Measurements from ENCODE around the gene AMPD3. TPM values are rescaled to one million over a fixed set of nuclear protein-coding genes. Genes with fewer than 3 reads are reported as not detected.

The AMPD3 gene
- total RNA-seq, 2 donors from 2014 or later, result 10.9 to 11.3 TPM

- no peaks in the 10 kb centered on the region for H3K36me3 Mint-ChIP-seq
- no peak overlapping the region for H3K4me3 Mint-ChIP-seq
- H3K27me3 Mint-ChIP-seq, result peaks cover under 1 to 3% of the 10 kb centered on the region in 2 donors
- peaks cover 12 to 13% of the 10 kb centered on the region in 2 donors for H3K4me1 Mint-ChIP-seq (ENCODE audit: low read depth in 2 of 2)
- ATAC-seq, result no peak
- DNase-seq (ENCODE audit: low spot score), result no peak
- no peaks in the 10 kb centered on the region for H3K9me3 Mint-ChIP-seq
- H3K27ac Mint-ChIP-seq, result no peak overlapping the region
These were observed 87.7 kb downstream of the AMPD3 start for GRCh38 chr11:10542776-10543175.

GRCh38 chr11:10543782-10544181 is 88.7 kb downstream of the AMPD3 start:
- Mint-ChIP-seq H3K9me3 (no peaks in the 10 kb centered on the region), H3K36me3 (no peaks in the 10 kb centered on the region), H3K27me3 (peaks cover 10 to 11% of the 10 kb centered on the region in 2 donors), H3K27ac (no peak overlapping the region), H3K4me3 (no peak overlapping the region), H3K4me1 (ENCODE audit: low read depth in 2 of 2) (peaks cover 12 to 13% of the 10 kb centered on the region in 2 donors)
- DNase-seq (ENCODE audit: low spot score) (no peak), ATAC-seq (no peak)

- no peak for ATAC-seq
- H3K36me3 Mint-ChIP-seq, result no peaks in the 10 kb centered on the region
These were observed 89.7 kb downstream of the AMPD3 start for GRCh38 chr11:10544491-10545465.

GRCh38 chr11:10550503-10551289 is 95.6 kb downstream of the AMPD3 start:
- H3K36me3 Mint-ChIP-seq, result no peaks in the 10 kb centered on the region
- no peak overlapping the region for H3K4me3 Mint-ChIP-seq
- H3K27ac Mint-ChIP-seq, result no peak overlapping the region
- ATAC-seq, result no peak
- DNase-seq (ENCODE audit: low spot score), result no peak
- no peaks in the 10 kb centered on the region for H3K4me1 Mint-ChIP-seq (ENCODE audit: low read depth in 2 of 2)
- no peaks in the 10 kb centered on the region for H3K9me3 Mint-ChIP-seq
- peaks cover 16 to 38% of the 10 kb centered on the region in 2 donors for H3K27me3 Mint-ChIP-seq

More at GRCh38 chr11:10544491-10545465, 89.7 kb downstream of the AMPD3 start:
- Mint-ChIP-seq H3K9me3 (no peaks in the 10 kb centered on the region), H3K4me1 (ENCODE audit: low read depth in 2 of 2) (peaks cover 10% of the 10 kb centered on the region in 2 donors), H3K4me3 (no peak overlapping the region), H3K27ac (no peak overlapping the region), H3K27me3 (peaks cover 10 to 21% of the 10 kb centered on the region in 2 donors)
- DNase-seq (ENCODE audit: low spot score), result no peak

GRCh38 chr11:10551290-10551592 is 96.2 kb downstream of the AMPD3 start:
- H3K36me3 Mint-ChIP-seq, result no peaks in the 10 kb centered on the region
- H3K4me3 Mint-ChIP-seq, result no peak overlapping the region
- no peaks in the 10 kb centered on the region for H3K9me3 Mint-ChIP-seq
- no peak overlapping the region for H3K27ac Mint-ChIP-seq
- DNase-seq (ENCODE audit: low spot score), result no peak
- peaks cover 16 to 38% of the 10 kb centered on the region in 2 donors for H3K27me3 Mint-ChIP-seq
- no peaks in the 10 kb centered on the region for H3K4me1 Mint-ChIP-seq (ENCODE audit: low read depth in 2 of 2)
- ATAC-seq, result no peak

GRCh38 chr11:10551845-10552352 is 96.8 kb downstream of the AMPD3 start:
- no peak overlapping the region for H3K4me3 Mint-ChIP-seq
- no peaks in the 10 kb centered on the region for H3K9me3 Mint-ChIP-seq
- ATAC-seq, result no peak
- DNase-seq (ENCODE audit: low spot score), result no peak
- no peaks in the 10 kb centered on the region for H3K4me1 Mint-ChIP-seq (ENCODE audit: low read depth in 2 of 2)
- no peak overlapping the region for H3K27ac Mint-ChIP-seq
- no peaks in the 10 kb centered on the region for H3K36me3 Mint-ChIP-seq
- H3K27me3 Mint-ChIP-seq, result peaks cover 18 to 44% of the 10 kb centered on the region in 2 donors

- Mint-ChIP-seq H3K27me3 (peaks cover 9 to 20% of the 10 kb centered on the region in 2 donors), H3K36me3 (no peaks in the 10 kb centered on the region), H3K9me3 (no peaks in the 10 kb centered on the region), H3K4me3 (no peak overlapping the region), H3K4me1 (ENCODE audit: low read depth in 2 of 2) (no peaks in the 10 kb centered on the region), H3K27ac (no peak overlapping the region)
- no peak for DNase-seq (ENCODE audit: low spot score)
- ATAC-seq, result no peak
These were observed 101.5 kb downstream of the AMPD3 start for GRCh38 chr11:10556590-10556989.

Other genes starting within 250 kb of the AMPD3 start
- 10 to 100 TPM; 15.4 to 20.4 TPM for gene SBF2, start 161.0 kb upstream of the AMPD3 start, total RNA-seq
- 10 to 100 TPM in 1 of 2 donors, 1 to 10 TPM in 1; 2.3 to 13.0 TPM for gene ADM, start 150.2 kb upstream of the AMPD3 start, total RNA-seq
- gene RNF141, start 85.9 kb downstream of the AMPD3 start, total RNA-seq, result 10 to 100 TPM in 1 of 2 donors, 1 to 10 TPM in 1; 9.5 to 12.7 TPM
- gene LYVE1, start 113.4 kb downstream of the AMPD3 start, total RNA-seq, result not detected
- not detected for gene IRAG1, start 238.5 kb downstream of the AMPD3 start, total RNA-seq